Lower lobe of right lung (tissue), 2 donors: ENCODE data around the gene KRT79. TPM values are rescaled to one million over a fixed set of nuclear protein-coding genes. Genes with fewer than 3 reads are reported as not detected.

ENCODE experiments used
- ATAC-seq, 2 donors: fragments of 200-7000 bp; cut with Tn5 transposase; one replicate each; pipeline ENCODE4 v1.9.1; 2020 to 2022; ENCODE audit warnings: mild to moderate bottlenecking in 2 of 2, moderate library complexity in 2 of 2
- DNase-seq: peaks from one replicate; pipeline ENCODE4 v3.0.0-alpha.2; 2020
- H3K27ac ChIP-seq: fragments of 200-600 bp; one replicate; pipeline ENCODE4 v1.8.0; 2022
- H3K27me3 ChIP-seq: fragments of 200-600 bp; one replicate; pipeline ENCODE4 v1.8.0; 2022; ENCODE audit warnings: low read depth
- H3K36me3 ChIP-seq: fragments of 200-600 bp; one replicate; pipeline ENCODE4 v1.8.0; 2022; ENCODE audit warnings: mild to moderate bottlenecking
- H3K4me1 ChIP-seq: fragments of 200-600 bp; one replicate; pipeline ENCODE4 v1.8.0; 2022
- H3K4me3 ChIP-seq: fragments of 200-600 bp; one replicate; pipeline ENCODE4 v1.8.0; 2022; ENCODE audit warnings: mild to moderate bottlenecking
- H3K9me3 ChIP-seq: fragments of 200-600 bp; one replicate; pipeline ENCODE4 v1.8.0; 2022
- CTCF ChIP-seq: fragments of 200-600 bp; IDR thresholded peaks from one replicate; pipeline ENCODE4 v1.8.0; 2022; ENCODE audit warnings: antibody characterized with exemption, mild to moderate bottlenecking
- intact Hi-C: fragments of 100-400 bp; cut with DNase I; formaldehyde crosslinking; loops from one replicate; pipeline ENCODE4 v1.11.0; 2022
- total RNA-seq: library from RNA; stranded (reverse); fragmentation: NEBNext Ultra II Directional; extraction: Animal tissue kit (Norgen Biotek cat#: 25700); gene quantifications from one replicate; pipeline ENCODE4 v1.2.1, GENCODE V29; 2021
- donor health status: DM: no; HTN: yes; CAD: no; lungs with severe emphysema.

The KRT79 gene
- total RNA-seq, 1 donor from 2014 or later: 3.9 TPM

- no peak for DNase-seq
- TF ChIP-seq CTCF: no peak
- Histone ChIP-seq H3K36me3 (no peaks in the 10 kb centered on the region), H3K4me3 (no peak overlapping the region), H3K27me3 (peaks cover 29% of the 10 kb centered on the region), H3K9me3 (no peaks in the 10 kb centered on the region), H3K27ac (no peak overlapping the region), H3K4me1 (no peaks in the 10 kb centered on the region)
- intact Hi-C loops: no loop called here
- ATAC-seq: no peak
Measured at GRCh38 chr12:52834727-52835001, 553 bp upstream of the KRT79 start.

DNA sequence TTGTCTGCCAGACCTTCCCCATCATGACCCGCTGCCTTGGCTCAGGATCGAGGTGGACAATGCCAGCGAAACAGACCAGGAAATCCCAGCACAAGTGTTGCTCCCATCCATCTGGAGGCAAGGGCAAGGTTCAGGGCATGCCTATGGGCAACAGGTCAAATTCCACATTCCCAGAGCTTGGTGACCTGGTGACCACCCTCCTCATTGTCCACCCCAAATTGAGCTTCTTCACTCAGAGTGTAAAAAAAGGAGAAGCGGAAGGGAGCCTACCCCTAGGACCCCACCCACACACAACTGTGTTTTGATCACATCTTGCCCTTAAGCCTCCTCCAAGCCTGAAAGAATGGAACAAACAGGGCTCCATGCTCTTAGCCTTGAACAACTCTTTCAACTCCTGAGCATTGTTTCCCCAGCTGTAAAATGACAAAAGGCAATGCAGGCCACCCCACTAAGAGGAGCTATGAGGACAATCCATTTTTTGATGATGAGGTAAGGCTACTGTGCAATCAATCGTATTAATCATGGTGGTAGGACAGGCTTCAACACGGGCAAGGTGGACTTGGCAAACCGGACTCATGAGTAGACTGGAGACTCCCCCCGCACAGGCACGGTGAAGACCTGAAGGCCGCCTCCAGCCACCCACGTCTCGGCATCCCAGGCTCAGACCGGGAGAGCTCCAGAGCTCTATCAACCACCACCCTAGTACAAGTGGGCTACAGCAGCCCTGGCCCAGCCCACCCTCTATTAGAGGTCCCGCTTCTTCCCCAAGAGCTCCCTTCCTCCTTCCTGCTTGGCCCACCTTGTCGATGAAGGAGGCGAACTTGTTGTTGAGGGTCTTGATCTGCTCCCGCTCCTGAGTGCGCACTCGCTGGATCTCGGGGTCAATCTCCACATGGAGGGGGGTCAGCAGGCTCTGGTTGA is 866 bp downstream of the KRT79 start:
- intact Hi-C loops: no loop called here
- Histone ChIP-seq H3K36me3 (no peaks in the 10 kb centered on the region), H3K4me1 (no peaks in the 10 kb centered on the region), H3K4me3 (no peak overlapping the region), H3K27ac (no peak overlapping the region), H3K9me3 (no peaks in the 10 kb centered on the region), H3K27me3 (peaks cover 17% of the 10 kb centered on the region)
- TF ChIP-seq CTCF: no peak
- ATAC-seq (no peak), DNase-seq (no peak)

DNA sequence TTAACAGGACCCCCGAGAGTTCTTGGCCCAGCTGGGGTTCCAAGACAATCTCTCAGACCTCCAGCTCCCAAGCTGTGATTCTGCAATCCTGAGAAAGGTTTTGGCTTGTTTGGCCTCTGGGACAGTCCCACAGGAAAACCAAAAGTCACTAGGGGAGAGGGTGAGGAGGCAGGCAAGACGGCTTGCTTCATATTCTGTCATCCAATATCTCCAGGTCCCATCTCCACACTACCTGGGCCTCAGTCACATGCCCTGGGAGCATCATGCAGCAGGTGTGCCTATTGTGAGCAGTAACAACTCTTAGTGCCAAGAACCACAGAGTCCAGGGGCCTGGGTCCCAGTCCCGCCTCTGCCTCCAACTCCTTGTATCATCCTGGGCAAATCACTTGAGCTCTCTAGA is 1.7 kb downstream of the KRT79 start:
- no peaks in the 10 kb centered on the region for H3K9me3 ChIP-seq
- H3K27ac ChIP-seq: no peak overlapping the region
- no peaks in the 10 kb centered on the region for H3K4me1 ChIP-seq
- H3K4me3 ChIP-seq: no peak overlapping the region
- no peak for TF ChIP-seq CTCF
- no peak for ATAC-seq
- DNase-seq: no peak
- intact Hi-C loops: no loop called here
- H3K36me3 ChIP-seq: no peaks in the 10 kb centered on the region
- peaks cover 17% of the 10 kb centered on the region for H3K27me3 ChIP-seq

GRCh38 chr12:52831251-52831650 is 2.9 kb downstream of the KRT79 start:
- Histone ChIP-seq H3K27ac (no peak overlapping the region), H3K36me3 (no peaks in the 10 kb centered on the region), H3K4me3 (no peak overlapping the region), H3K9me3 (no peaks in the 10 kb centered on the region), H3K4me1 (no peaks in the 10 kb centered on the region), H3K27me3 (peaks cover 9% of the 10 kb centered on the region)
- ATAC-seq (no peak), DNase-seq (no peak)
- TF ChIP-seq CTCF: no peak
- intact Hi-C loops: no loop called here

- Histone ChIP-seq H3K4me3 (no peak overlapping the region), H3K36me3 (no peaks in the 10 kb centered on the region), H3K27ac (no peak overlapping the region), H3K4me1 (no peaks in the 10 kb centered on the region), H3K9me3 (no peaks in the 10 kb centered on the region), H3K27me3 (peaks cover 7% of the 10 kb centered on the region)
- DNase-seq (no peak), ATAC-seq (no peak)
- no peak for TF ChIP-seq CTCF
- intact Hi-C loops: no loop called here
Measured at GRCh38 chr12:52829986-52830770, 3.9 kb downstream of the KRT79 start.
